GM18502 (cell line): ENCODE data around the gene PRRC1.
"Not testable (repeated sequence)": the region's sequence is repeated elsewhere in the genome, so short reads cannot be mapped to it uniquely, and the experiment has no call there.

Experiments used
- ATAC-seq: cut with Tn5 transposase; IDR thresholded peaks from one replicate; pipeline ENCODE4 v1.9.1; 2021; ENCODE audit warnings: mild to moderate bottlenecking; ENCODE audit not compliant: unreplicated experiment, poor library complexity

The PRRC1 gene

GRCh38 chr5:127540553-127540952 is 23.1 kb downstream of the PRRC1 start:
- ATAC-seq, result not testable (repeated sequence)

- not testable (repeated sequence) for ATAC-seq
Observed at GRCh38 chr5:127545249-127545648, 27.8 kb downstream of the PRRC1 start.

DNA sequence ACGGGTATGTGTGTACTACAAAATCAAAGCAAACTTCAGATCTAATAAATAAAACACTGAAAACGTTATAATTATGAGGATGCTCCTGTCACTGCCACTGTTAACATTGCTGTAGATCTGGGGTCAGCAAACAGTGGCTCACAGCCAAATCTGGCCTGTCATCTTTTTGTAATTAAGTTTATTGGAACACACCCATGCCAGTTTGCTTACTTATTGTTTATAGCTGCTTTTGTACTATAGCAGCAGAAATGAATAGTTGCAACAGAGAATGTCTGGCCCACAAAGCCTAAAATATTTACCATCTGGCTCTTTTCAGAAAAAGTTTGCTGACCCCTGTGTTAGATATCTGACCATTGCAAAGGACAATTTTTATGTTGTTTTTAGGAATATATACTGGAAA is 32.1 kb downstream of the PRRC1 start:
- ATAC-seq, result no peak

DNA sequence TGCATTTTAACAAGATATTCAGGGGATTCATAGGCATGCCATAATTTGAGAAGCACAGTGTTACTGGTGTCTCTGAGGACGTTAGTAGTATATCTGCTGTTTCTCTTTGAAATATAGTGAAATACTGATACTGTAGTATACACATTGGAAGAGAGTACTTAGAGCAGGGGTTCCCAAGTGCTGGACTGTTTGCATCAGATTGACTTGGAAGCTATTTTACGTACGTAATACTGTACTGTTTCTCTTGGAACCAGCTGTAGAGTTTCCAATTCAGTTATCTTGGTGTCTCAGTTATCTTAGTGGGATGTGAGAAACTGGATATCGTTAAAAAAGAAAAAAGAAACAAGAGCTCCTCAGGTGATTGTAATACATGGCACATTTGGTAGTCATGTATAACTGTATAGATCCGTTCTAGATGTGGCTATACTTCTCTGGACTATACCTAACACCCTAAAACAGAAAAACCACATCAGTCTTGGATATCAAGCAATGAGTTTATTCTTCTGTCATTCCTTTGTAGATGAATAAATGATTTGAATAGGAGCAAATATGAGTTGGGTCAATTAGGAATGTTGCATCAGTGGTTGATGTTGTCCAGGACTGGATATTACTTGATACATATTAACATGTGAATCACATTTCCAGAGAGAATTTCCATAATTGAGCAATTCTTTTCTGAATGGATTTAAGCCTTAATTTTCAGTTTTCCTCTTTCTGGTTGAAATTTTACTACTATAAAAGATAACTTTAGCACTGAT is 33.4 kb downstream of the PRRC1 start:
- no peak for ATAC-seq

DNA sequence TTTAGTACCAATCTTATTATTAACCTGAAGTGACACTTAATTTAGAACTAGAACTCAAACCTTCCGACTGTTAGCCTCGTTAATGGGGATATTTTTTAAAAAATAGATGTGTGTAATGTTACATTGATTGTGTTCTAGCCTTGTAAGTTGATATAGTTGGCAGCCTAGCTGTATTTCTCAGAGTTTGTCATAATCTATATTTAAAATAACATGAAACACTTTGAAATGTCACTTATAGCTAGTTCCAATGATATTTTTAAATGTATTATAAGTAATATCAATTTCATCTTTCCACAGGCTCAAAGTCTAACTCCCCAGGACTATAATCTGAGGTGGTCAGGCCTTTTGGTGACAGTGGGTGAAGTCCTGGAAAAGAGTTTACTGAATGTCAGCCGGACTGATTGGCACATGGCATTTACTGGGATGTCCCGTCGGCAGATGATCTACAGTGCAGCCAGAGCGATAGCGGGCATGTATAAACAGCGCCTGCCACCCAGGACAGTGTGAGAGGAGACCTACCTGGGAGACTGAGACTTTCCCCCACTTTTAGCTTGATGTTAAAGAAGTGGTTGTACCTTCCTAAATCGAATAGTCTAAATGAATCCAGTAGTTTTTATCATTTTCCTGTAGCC is 34.1 kb downstream of the PRRC1 start:
- ATAC-seq, result no peak

DNA sequence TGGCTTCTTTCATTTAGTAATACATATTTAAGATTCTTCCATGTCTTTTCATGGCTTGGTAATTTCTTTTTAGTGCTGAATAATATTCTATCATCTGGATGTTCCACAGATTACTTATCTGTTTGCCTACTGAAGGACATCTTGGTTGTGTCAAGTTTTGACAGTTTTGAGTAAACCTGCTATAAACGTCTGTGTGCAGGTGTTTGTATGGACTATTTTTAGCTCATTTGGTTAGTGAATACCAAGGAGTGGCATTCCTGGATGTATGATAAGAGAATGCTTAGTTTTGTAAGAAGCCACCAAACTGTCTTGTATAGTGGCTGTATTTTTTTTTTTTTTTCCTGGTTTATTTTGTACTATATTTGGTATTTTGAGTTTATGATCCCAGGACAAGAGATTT is 38.4 kb downstream of the PRRC1 start:
- ATAC-seq, result peak; percentile 51

DNA sequence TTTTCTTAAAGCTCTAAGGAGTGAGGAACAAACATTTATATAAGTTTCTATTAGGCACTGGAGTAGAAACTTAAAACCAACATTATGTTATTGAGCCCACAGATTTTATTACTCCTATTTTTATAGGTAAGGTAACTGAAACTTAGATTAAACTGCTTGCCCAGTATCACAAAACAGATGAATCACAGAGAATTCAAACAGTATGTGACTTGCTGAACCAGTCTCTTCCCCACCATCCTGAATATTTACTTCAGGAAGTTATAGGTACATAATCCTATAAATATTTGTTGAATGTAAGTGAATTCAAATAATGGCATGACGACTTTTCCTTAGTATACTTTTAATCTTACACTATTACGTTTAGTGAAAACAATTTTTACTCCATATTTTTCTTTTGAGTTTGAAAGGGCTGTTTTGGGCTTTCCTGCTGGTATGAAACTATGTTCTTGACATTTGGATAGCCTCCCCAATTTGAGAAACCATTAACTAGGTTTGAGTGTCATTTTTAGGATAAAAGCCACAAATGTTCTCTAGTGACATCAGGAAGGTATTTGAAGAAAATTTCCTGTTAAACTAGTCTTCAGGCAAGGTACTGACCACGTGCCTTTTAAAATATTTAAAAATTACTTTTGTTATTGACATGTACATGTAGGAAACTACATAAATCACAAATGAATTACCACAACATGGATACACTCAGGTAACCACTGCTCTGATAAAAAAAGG is 39.3 kb downstream of the PRRC1 start:
- ATAC-seq, result no peak

DNA sequence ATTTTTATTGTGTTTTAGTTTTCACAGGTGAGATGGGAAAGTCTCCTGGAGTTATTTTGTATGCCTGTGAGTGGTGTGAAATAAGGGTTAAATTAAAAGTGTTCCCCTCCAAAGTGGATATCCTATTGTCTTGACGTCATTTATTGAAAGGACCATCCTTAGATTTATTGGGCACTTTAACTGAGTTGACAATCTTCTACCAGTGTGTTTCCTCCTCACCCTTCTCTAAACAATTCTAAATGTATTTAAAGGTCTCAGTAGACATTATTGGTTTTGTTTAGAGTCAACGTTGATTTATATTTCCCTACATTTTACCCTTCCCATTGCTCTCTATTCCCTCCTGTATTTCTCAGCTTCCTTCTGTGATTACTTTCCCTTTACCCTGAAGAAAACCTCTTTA is 40.8 kb downstream of the PRRC1 start:
- ATAC-seq, result no peak

DNA sequence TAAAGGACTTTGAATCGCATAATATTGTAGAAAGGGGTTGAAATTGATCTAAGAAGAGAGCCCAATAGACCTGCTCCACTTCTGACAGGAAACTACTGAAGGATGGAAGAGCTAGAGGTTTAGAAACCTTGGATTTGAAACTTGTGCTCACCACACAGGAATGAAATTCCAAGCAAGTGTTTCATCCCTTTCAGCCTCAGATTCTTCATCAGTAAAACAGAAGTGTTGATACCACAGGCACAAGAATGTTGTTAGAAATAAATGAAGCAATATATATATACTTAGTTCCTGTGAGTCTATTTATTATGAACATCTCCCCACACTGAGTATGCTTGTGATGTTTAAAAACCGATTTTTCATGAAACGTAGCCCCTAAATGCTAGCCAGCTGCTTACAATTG is 43.8 kb downstream of the PRRC1 start:
- ATAC-seq, result no peak

- peak; percentile 44 for ATAC-seq
Observed at GRCh38 chr5:127562252-127562651, 44.8 kb downstream of the PRRC1 start.

GRCh38 chr5:127563136-127563535 is 45.7 kb downstream of the PRRC1 start:
- no peak for ATAC-seq

GRCh38 chr5:127564002-127564769 is 46.7 kb downstream of the PRRC1 start:
- peak; percentile 40 for ATAC-seq

DNA sequence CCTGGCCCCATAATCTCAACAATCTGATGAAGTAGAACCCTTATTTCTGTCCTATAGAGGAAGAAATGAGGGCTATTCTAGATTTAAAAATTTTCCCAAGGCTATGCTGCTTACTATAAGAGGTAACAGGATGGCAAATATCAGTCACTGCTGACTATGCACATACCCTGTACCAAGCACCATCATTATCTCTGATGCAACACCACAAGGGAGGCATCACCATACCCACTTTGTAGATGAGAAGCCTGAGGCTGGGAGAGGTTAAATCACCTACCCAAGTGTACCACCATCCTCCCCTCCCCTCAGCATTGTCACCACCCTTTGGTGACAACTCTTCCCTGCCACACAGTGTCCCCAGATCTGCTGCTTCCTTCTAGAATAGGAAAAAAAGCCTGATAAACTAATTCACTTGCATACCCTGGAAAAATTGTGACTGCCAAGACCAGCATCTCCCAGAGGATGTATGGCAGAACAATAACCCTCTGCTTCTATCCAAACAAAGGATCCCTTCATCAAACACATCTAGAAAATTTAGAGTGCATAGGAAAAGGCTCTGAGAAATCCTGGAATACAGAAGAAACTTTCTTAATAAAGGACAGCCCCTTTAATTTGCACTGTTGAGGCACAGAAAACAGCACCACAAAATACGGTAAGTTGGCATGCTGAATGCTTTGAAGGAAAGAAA is 48.3 kb downstream of the PRRC1 start:
- ATAC-seq, result no peak

DNA sequence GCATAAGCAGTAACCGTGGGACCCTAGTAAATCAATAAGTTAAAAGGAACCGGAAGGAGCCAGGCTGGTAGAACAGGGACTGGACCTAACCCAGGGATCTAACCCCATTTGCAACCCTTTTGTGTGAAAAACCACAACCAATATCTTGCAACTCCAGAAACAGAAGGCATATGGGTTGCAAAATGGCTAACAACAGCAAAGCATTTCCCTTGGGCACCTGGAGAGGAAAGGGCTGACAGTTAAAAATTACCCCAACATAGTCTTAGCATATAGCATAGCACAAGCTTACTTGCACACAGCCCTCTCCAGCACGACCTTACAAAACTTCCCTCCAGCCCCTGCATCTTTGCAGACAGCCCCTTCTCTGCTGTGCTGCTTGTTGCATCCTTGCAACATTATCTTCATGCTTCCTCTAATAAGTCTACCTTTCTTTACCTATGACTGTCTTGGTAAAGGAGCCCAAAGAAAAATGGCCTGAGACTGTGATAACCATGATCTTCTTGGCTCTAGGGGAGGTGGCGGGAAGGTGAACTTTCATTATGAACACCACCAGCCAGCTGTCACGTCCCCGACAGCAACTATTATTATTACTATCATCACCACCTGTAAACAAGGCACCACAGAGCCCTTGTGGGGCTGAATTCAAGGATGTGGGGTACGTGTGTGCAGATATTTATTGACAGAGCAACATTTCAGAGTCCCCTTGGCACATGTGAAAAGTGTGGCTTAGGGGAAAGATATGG is 49.8 kb downstream of the PRRC1 start:
- ATAC-seq, result peak; percentile 87

- ATAC-seq, result no peak
Observed at GRCh38 chr5:127568166-127568565, 50.7 kb downstream of the PRRC1 start.

- ATAC-seq, result not testable (repeated sequence)
Observed at GRCh38 chr5:127569471-127569870, 52.0 kb downstream of the PRRC1 start.

- peak; percentile 67 for ATAC-seq
Observed at GRCh38 chr5:127571314-127572131, 54.1 kb downstream of the PRRC1 start.

- no peak for ATAC-seq
Observed at GRCh38 chr5:127572930-127573329, 55.5 kb downstream of the PRRC1 start.
